Spleen (tissue), 11 donors: ENCODE results near the gene LRRC26. TPM values are rescaled to one million over a fixed set of nuclear protein-coding genes. Genes with fewer than 3 reads are reported as not detected.
A peak's percentile ranks its signal among the peaks of the same experiment; 100 is the strongest.

Experiments used
- DNase-seq: peaks from one replicate; pipeline ENCODE4 v3.0.0-alpha.2; 2020
- H3K27ac ChIP-seq, 8 donors: fragments of 200-600 bp; sonication (generic) in 7 of 8; 1 replicate in 4 of 8; 2 replicates in 4 of 8; pipeline versions ENCODE4 v1.5.0 to v1.8.0; 2016 to 2021; ENCODE audit warnings: inconsistent platforms in 4 of 8, mild to moderate bottlenecking in 4 of 8, moderate library complexity in 1 of 8
- H3K27me3 ChIP-seq, 7 donors: fragments of 200-600 bp; sonication (generic) in 6 of 7; replicated peaks in 1 of 7; 1 replicate in 4 of 7; 2 replicates in 3 of 7; pipeline versions ENCODE4 v1.5.0 to v1.8.0; 2016 to 2021; ENCODE audit warnings: inconsistent platforms in 3 of 7, mild to moderate bottlenecking in 1 of 7
- H3K36me3 ChIP-seq, 6 donors: fragments of 200-600 bp; sonication (generic) in 5 of 6; 1 replicate in 4 of 6; 2 replicates in 2 of 6; pipeline versions ENCODE4 v1.5.0 to v1.8.0; 2016 to 2021; ENCODE audit warnings: inconsistent platforms in 2 of 6
- H3K4me1 ChIP-seq, 6 donors: fragments of 200-600 bp; sonication (generic) in 5 of 6; 1 replicate in 3 of 6; 2 replicates in 3 of 6; pipeline versions ENCODE4 v1.5.0 to v1.8.0; 2016 to 2021; ENCODE audit warnings: inconsistent platforms in 3 of 6
- H3K4me3 ChIP-seq, 8 donors: fragments of 200-600 bp; sonication (generic) in 7 of 8; 1 replicate in 4 of 8; 2 replicates in 4 of 8; pipeline versions ENCODE4 v1.5.0 to v1.8.0; 2016 to 2021; ENCODE audit warnings: inconsistent platforms in 4 of 8, mild to moderate bottlenecking in 4 of 8, moderate library complexity in 2 of 8
- H3K9me3 ChIP-seq, 8 donors: fragments of 200-600 bp; sonication (generic) in 7 of 8; 1 replicate in 4 of 8; 2 replicates in 4 of 8; pipeline versions ENCODE4 v1.5.0 to v1.8.0; 2016 to 2021; ENCODE audit warnings: inconsistent platforms in 4 of 8
- POLR2A ChIP-seq, 3 donors: fragments of 450-650 bp; IDR thresholded peaks; one replicate each; pipeline ENCODE4 v1.5.1; 2017; ENCODE audit warnings: antibody characterized with exemption in 3 of 3, mild to moderate bottlenecking in 1 of 3
- POLR2AphosphoS5 ChIP-seq, 3 donors: sonication (generic); formaldehyde crosslinking; IDR thresholded peaks; one replicate each; pipeline ENCODE4 v1.5.1; 2017; ENCODE audit warnings: antibody characterized with exemption in 3 of 3
- WGBS, 5 donors: extraction: QIAGEN DNeasy Blood & Tissue Kit in 3 of 5; methylation state at CpG; one replicate each; pipeline versions ENCODE4 v1.1.5 to v1.1.7; 2013 to 2018; 5-methylcytosine and 5-hydroxymethylcytosine counted together
- intact Hi-C: fragments of 100-400 bp; cut with DNase I; formaldehyde crosslinking; loops from one replicate; pipeline ENCODE4 v1.15.0; 2023; ENCODE audit warnings: low total_unique reads
- polyA plus RNA-seq, 3 donors: library from polyadenylated mRNA; stranded (reverse); fragments of 200-250 nt; gene quantifications; one replicate each; pipeline ENCODE4 v1.2.1, GENCODE V29; 2013
- total RNA-seq, 7 donors: library from RNA; depleted of rRNA in 3 of 7; stranded (reverse); fragments of >200 nt in 3 of 7; fragmentation: NEBNext Ultra II Directional in 4 of 7; extraction: Animal tissue kit (Norgen Biotek cat#: 25700) in 4 of 7; gene quantifications; one replicate each; pipeline versions ENCODE4 v1.1.0 to v1.2.1, GENCODE V29; 2016 to 2021
- TF ChIP-seq, protein P1 (sequence below), 11 experiments: fragments of 200-600 bp in 7 of 11; fragments of 450-650 bp in 4 of 11; sonication (generic) in 4 of 11; IDR thresholded peaks in 8 of 11; conservative IDR thresholded peaks in 3 of 11; 1 replicate in 7 of 11; 2 replicates in 4 of 11; pipeline versions ENCODE4 v1.4.0 to v1.8.0; 2016 to 2021; ENCODE audit warnings: antibody characterized with exemption in 11 of 11, inconsistent platforms in 4 of 11, mild to moderate bottlenecking in 1 of 11
- donor health status: healthy with polysubstance abuse.
- donor health status: DM: no; HTN: no; CAD: no; lungs with moderate emphysema.
- donor health status: DM: no; HTN: no; CAD: no.
- donor health status: Bipolar disorder and iron deficiency.
- donor health status: healthy.
- donor health status: DM: no; HTN: no; CAD: no.
- donor health status: DM: yes; HTN: yes; CAD: no.

The LRRC26 gene
- total and polyA plus RNA-seq, 10 donors = 0.06 to 0.60 (median 0.28) TPM; not detected in 7

DNA sequence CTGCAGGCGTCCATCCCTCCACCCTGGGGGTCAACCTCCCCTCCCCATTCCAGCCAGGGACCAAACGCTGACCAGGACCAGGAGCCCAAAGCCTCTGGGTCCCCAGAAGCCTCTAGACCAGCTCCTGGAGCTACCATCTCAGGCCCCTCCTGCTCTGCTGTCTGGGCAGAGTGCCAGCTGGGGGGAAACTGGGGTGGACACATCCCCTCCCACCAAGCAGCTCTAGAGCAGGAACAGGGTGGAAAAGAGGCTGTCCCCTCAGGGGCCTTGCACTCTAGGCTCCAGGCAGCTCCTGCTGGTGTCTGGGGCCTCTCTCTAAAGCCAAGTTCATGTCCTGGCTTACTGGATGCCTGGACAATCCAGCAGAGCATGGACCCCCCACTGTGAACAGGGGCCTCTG lies 23.0 kb upstream of the LRRC26 start:
- TF ChIP-seq POLR2A (IDR thresholded peaks at IDR 0.05) = no peak
- TF ChIP-seq, protein P1, sequence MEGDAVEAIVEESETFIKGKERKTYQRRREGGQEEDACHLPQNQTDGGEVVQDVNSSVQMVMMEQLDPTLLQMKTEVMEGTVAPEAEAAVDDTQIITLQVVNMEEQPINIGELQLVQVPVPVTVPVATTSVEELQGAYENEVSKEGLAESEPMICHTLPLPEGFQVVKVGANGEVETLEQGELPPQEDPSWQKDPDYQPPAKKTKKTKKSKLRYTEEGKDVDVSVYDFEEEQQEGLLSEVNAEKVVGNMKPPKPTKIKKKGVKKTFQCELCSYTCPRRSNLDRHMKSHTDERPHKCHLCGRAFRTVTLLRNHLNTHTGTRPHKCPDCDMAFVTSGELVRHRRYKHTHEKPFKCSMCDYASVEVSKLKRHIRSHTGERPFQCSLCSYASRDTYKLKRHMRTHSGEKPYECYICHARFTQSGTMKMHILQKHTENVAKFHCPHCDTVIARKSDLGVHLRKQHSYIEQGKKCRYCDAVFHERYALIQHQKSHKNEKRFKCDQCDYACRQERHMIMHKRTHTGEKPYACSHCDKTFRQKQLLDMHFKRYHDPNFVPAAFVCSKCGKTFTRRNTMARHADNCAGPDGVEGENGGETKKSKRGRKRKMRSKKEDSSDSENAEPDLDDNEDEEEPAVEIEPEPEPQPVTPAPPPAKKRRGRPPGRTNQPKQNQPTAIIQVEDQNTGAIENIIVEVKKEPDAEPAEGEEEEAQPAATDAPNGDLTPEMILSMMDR (IDR thresholded peaks at IDR 0.05 in 8 of 11, conservative IDR thresholded peaks at IDR 0.05 in 3 of 11) = no peak
- TF ChIP-seq POLR2AphosphoS5 (IDR thresholded peaks at IDR 0.05) = no peak
- no peak for DNase-seq
- H3K27ac ChIP-seq = peak overlapping the region in 1 of 8 donors; percentile 97
- peaks cover 13 to 62% (median 31%) of the 10 kb centered on the region in 6 donors for H3K4me1 ChIP-seq
- H3K27me3 ChIP-seq = no peaks in the 10 kb centered on the region
- intact Hi-C loops = no loop called here
- WGBS, 5 donors = 70 to 91% (median 87%) methylated on average over 2 of the region's 2 CpGs; no CpG with 5 or more reads in 1 of the 5 donors
- H3K36me3 ChIP-seq = peaks cover 0 to 30% (median 14%) of the 10 kb centered on the region in 6 donors
- H3K9me3 ChIP-seq = no peaks in the 10 kb centered on the region
- H3K4me3 ChIP-seq = no peak overlapping the region

- H3K27ac ChIP-seq = peak overlapping the region in 1 of 8 donors; percentile 97
- no peak for TF ChIP-seq POLR2AphosphoS5 (IDR thresholded peaks at IDR 0.05)
- TF ChIP-seq, protein P1 (IDR thresholded peaks at IDR 0.05 in 8 of 11, conservative IDR thresholded peaks at IDR 0.05 in 3 of 11) = no peak
- no peak for TF ChIP-seq POLR2A (IDR thresholded peaks at IDR 0.05)
- 74 to 89% (median 79%) methylated on average over 10 of the region's 10 CpGs for WGBS, 5 donors
- DNase-seq = no peak
- H3K27me3 ChIP-seq = no peaks in the 10 kb centered on the region
- H3K36me3 ChIP-seq = peaks cover 0 to 32% (median 14%) of the 10 kb centered on the region in 6 donors
- no peaks in the 10 kb centered on the region for H3K9me3 ChIP-seq
- H3K4me3 ChIP-seq = no peak overlapping the region
- intact Hi-C loops = no loop called here
- peaks cover 18 to 62% (median 32%) of the 10 kb centered on the region in 6 donors for H3K4me1 ChIP-seq
These were observed 22.6 kb upstream of the LRRC26 start for GRCh38 chr9:137192448-137192780.

DNA sequence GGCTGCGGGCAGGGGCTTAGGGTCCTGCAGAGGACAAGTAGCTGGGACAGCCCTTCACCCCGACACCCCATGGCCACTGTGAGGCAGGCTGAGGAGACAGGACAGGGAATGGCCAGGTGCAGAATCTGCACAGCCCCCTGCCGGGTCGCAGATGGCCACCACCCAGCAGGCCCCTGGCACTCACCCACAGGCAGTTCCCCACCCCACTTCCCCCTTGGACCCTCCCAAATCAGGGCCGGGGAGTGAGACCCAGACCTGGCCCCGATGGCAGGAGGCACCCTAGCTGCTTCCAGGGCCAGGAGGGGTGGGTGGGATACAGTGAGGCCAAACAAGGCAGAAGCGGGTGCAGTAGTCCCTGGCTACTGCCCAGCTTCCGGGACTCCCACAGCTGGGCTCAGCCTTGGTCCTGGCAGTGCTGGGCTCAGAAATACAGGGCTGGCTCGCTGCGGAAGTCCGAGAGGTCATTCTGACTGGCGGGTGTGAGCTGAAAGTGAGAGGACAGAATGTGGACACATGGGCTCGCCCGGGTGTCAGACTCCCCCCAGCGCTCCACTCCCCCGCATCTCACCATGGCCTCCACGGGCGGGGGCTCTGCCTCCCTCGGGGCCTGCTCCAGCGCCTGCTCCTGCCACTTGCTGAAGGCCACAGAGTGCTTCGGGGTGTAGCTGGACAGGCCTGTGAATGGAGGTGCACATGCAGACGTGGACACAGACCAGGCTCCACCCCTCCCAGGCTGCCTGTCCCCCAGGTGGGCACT lies 22.0 kb upstream of the LRRC26 start:
- H3K4me3 ChIP-seq = no peak overlapping the region
- H3K27ac ChIP-seq = peak overlapping the region in 2 of 8 donors; percentile 7 to 97
- no peaks in the 10 kb centered on the region for H3K27me3 ChIP-seq
- TF ChIP-seq POLR2A (IDR thresholded peaks at IDR 0.05) (no peak), POLR2AphosphoS5 (IDR thresholded peaks at IDR 0.05) (peak in 1 of 3 donors; percentile 33)
- TF ChIP-seq, protein P1 (IDR thresholded peaks at IDR 0.05 in 8 of 11, conservative IDR thresholded peaks at IDR 0.05 in 3 of 11) = no peak
- no peaks in the 10 kb centered on the region for H3K9me3 ChIP-seq
- no peak for DNase-seq
- H3K4me1 ChIP-seq = peaks cover 23 to 62% (median 34%) of the 10 kb centered on the region in 6 donors
- intact Hi-C loops = no loop called here
- 86 to 93% (median 87%) methylated on average over 5 to 22 of the region's 22 CpGs for WGBS, 5 donors
- peaks cover 0 to 37% (median 16%) of the 10 kb centered on the region in 6 donors for H3K36me3 ChIP-seq

GRCh38 chr9:137191245-137191644 lies 21.4 kb upstream of the LRRC26 start:
- whole genome bisulfite sequencing, 5 donors = 70 to 100% (median 91%) methylated on average over 1 to 3 of the region's 3 CpGs
- peaks cover 29 to 62% (median 40%) of the 10 kb centered on the region in 6 donors for H3K4me1 ChIP-seq
- no peaks in the 10 kb centered on the region for H3K9me3 ChIP-seq
- intact Hi-C loops = no loop called here
- peaks cover 0 to 44% (median 16%) of the 10 kb centered on the region in 6 donors for H3K36me3 ChIP-seq
- no peaks in the 10 kb centered on the region for H3K27me3 ChIP-seq
- no peak for DNase-seq
- peak overlapping the region in 2 of 8 donors; percentile 7 to 97 for H3K27ac ChIP-seq
- H3K4me3 ChIP-seq = no peak overlapping the region
- TF ChIP-seq POLR2AphosphoS5 (IDR thresholded peaks at IDR 0.05) (no peak), POLR2A (IDR thresholded peaks at IDR 0.05) (no peak)
- TF ChIP-seq, protein P1 (IDR thresholded peaks at IDR 0.05 in 8 of 11, conservative IDR thresholded peaks at IDR 0.05 in 3 of 11) = no peak
